Activated CD8-positive, alpha-beta T cell treated with anti-CD3 and anti-CD28 coated beads, Interleukin-2, amount 10 ng/mL, durations not matched to agents 7 days and 5 days (primary cell): ENCODE measurements around the gene RRP7A. TPM values are rescaled to one million over a fixed set of nuclear protein-coding genes. Genes with fewer than 3 reads are reported as not detected.
"Not testable (repeated sequence)": the region's sequence is repeated elsewhere in the genome, so short reads cannot be mapped to it uniquely, and the experiment has no call there.

Experiments
- ATAC-seq: fragments of 150-1000 bp; cut with Tn5 transposase; one replicate; pipeline ENCODE4 v1.10.0; 2021; ENCODE audit warnings: moderate library complexity
- CTCF ChIA-PET: fragments of 350-600 bp; sonication (Branson Sonifier 250); formaldehyde crosslinking; loops from one replicate; lab custom pipeline; 2021; ENCODE audit warnings: antibody characterized with exemption; lab: Charles Lee
- POLR2A ChIA-PET: fragments of 350-600 bp; sonication (Branson Sonifier 250); formaldehyde crosslinking; loops from one replicate; lab custom pipeline; 2021; ENCODE audit warnings: antibody characterized with exemption; lab: Charles Lee
- DNase-seq: peaks from one replicate; pipeline ENCODE4 v3.0.0-alpha.2; 2020
- H3K27ac Mint-ChIP-seq: one replicate; pipeline ENCODE4 v1.8.0; 2021; ENCODE audit warnings: mild to moderate bottlenecking, mixed read lengths
- H3K27me3 Mint-ChIP-seq: one replicate; pipeline ENCODE4 v1.8.0; 2021; ENCODE audit warnings: low read depth, mixed read lengths
- H3K36me3 Mint-ChIP-seq: one replicate; pipeline ENCODE4 v1.8.0; 2021; ENCODE audit warnings: low read depth, mixed read lengths
- H3K4me1 Mint-ChIP-seq: one replicate; pipeline ENCODE4 v1.8.0; 2021; ENCODE audit warnings: low read depth, mixed read lengths
- H3K4me3 Mint-ChIP-seq: one replicate; pipeline ENCODE4 v1.8.0; 2021; ENCODE audit warnings: mild to moderate bottlenecking, mixed read lengths
- H3K9me3 Mint-ChIP-seq: one replicate; pipeline ENCODE4 v1.8.0; 2022; ENCODE audit warnings: mixed read lengths; ENCODE audit not compliant: insufficient read depth
- total RNA-seq, 2 experiments: library from RNA; stranded (reverse); gene quantifications; one replicate each; pipeline ENCODE4 v1.2.3, GENCODE V29; 2021

RRP7A gene
- total RNA-seq, 2 experiments from 2014 or later = 85.9 to 90.1 TPM

GRCh38 chr22:42512273-42512990 lies 7.2 kb downstream of the RRP7A start:
- H3K27me3 Mint-ChIP-seq, DNase-seq, POLR2A ChIA-PET, H3K4me1 Mint-ChIP-seq, ATAC-seq, CTCF ChIA-PET, H3K9me3 Mint-ChIP-seq, H3K4me3 Mint-ChIP-seq, H3K27ac Mint-ChIP-seq: not testable (repeated sequence)
- peaks cover 13% of the 10 kb centered on the region for H3K36me3 Mint-ChIP-seq

- H3K27ac Mint-ChIP-seq = no peak overlapping the region
- H3K4me3 Mint-ChIP-seq = no peak overlapping the region
- POLR2A ChIA-PET = no interaction called here
These were observed 8.2 kb downstream of the RRP7A start for GRCh38 chr22:42511401-42511891.

GRCh38 chr22:42509548-42509947 lies 10.0 kb downstream of the RRP7A start:
- DNase-seq = no peak
- Mint-ChIP-seq H3K27ac (no peak overlapping the region), H3K36me3 (peaks cover 6% of the 10 kb centered on the region), H3K4me3 (no peak overlapping the region), H3K27me3 (no peaks in the 10 kb centered on the region), H3K4me1 (no peaks in the 10 kb centered on the region), H3K9me3 (no peaks in the 10 kb centered on the region)
- ChIA-PET CTCF (no interaction called here), POLR2A (no interaction called here)
- no peak for ATAC-seq

More at GRCh38 chr22:42511401-42511891, 8.2 kb downstream of the RRP7A start:
- ATAC-seq = no peak
- no peak for DNase-seq
- CTCF ChIA-PET = no interaction called here
- Mint-ChIP-seq H3K4me1 (peaks cover 2% of the 10 kb centered on the region), H3K36me3 (peaks cover 13% of the 10 kb centered on the region), H3K9me3 (no peaks in the 10 kb centered on the region), H3K27me3 (no peaks in the 10 kb centered on the region)

GRCh38 chr22:42508975-42509364 lies 10.6 kb downstream of the RRP7A start:
- H3K4me3 Mint-ChIP-seq, H3K27ac Mint-ChIP-seq: not testable (repeated sequence)

GRCh38 chr22:42508327-42508974 lies 11.1 kb downstream of the RRP7A start:
- H3K9me3 Mint-ChIP-seq, H3K4me3 Mint-ChIP-seq, H3K27me3 Mint-ChIP-seq, CTCF ChIA-PET, H3K27ac Mint-ChIP-seq, H3K36me3 Mint-ChIP-seq, H3K4me1 Mint-ChIP-seq, ATAC-seq, DNase-seq: not testable (repeated sequence)
- POLR2A ChIA-PET = interaction anchor here (0.6 kb wide), 1 partner anchor 9 kb away, joined by 4 read pairs; no protein-coding TSS in a partner anchor

More at GRCh38 chr22:42508975-42509364, 10.6 kb downstream of the RRP7A start:
- POLR2A ChIA-PET, H3K27me3 Mint-ChIP-seq, DNase-seq, H3K36me3 Mint-ChIP-seq, CTCF ChIA-PET, ATAC-seq, H3K4me1 Mint-ChIP-seq, H3K9me3 Mint-ChIP-seq: not testable (repeated sequence)

- Mint-ChIP-seq H3K27ac (no peak overlapping the region), H3K9me3 (no peaks in the 10 kb centered on the region), H3K27me3 (peaks cover 4% of the 10 kb centered on the region), H3K4me3 (peak overlapping the region; percentile 28), H3K4me1 (peaks cover 19% of the 10 kb centered on the region), H3K36me3 (no peaks in the 10 kb centered on the region)
- ChIA-PET POLR2A (no interaction called here), CTCF (no interaction called here)
- ATAC-seq = no peak
- DNase-seq = no peak
These were observed 18.8 kb downstream of the RRP7A start for GRCh38 chr22:42500836-42501179.

- DNase-seq = peak; percentile 87
- Mint-ChIP-seq H3K27ac (peak overlapping the region; percentile 46), H3K36me3 (no peaks in the 10 kb centered on the region), H3K27me3 (peaks cover 4% of the 10 kb centered on the region), H3K9me3 (no peaks in the 10 kb centered on the region), H3K4me3 (peak overlapping the region; percentile 60), H3K4me1 (peaks cover 19% of the 10 kb centered on the region)
- ChIA-PET CTCF (no interaction called here), POLR2A (no interaction called here)
- ATAC-seq = peak; percentile 93
These were observed 19.3 kb downstream of the RRP7A start for GRCh38 chr22:42500161-42500835.

GRCh38 chr22:42499773-42500160 lies 19.8 kb downstream of the RRP7A start:
- ATAC-seq, H3K27ac Mint-ChIP-seq, H3K36me3 Mint-ChIP-seq, POLR2A ChIA-PET, DNase-seq, H3K9me3 Mint-ChIP-seq, H3K27me3 Mint-ChIP-seq: not testable (repeated sequence)
- CTCF ChIA-PET = interaction anchor here (1.0 kb wide), 1 partner anchor 55 kb away, joined by 3 read pairs; no protein-coding TSS in a partner anchor
- Mint-ChIP-seq H3K4me1 (peaks cover 19% of the 10 kb centered on the region), H3K4me3 (peak overlapping the region; percentile 46)

- DNase-seq, POLR2A ChIA-PET, H3K27ac Mint-ChIP-seq, H3K27me3 Mint-ChIP-seq, H3K9me3 Mint-ChIP-seq, H3K4me3 Mint-ChIP-seq, H3K36me3 Mint-ChIP-seq, CTCF ChIA-PET, ATAC-seq: not testable (repeated sequence)
- peaks cover 19% of the 10 kb centered on the region for H3K4me1 Mint-ChIP-seq
These were observed 24.0 kb downstream of the RRP7A start for GRCh38 chr22:42495533-42496141.

- no peak for ATAC-seq
- POLR2A ChIA-PET = no interaction called here
- Mint-ChIP-seq H3K27me3 (peaks cover 7% of the 10 kb centered on the region), H3K4me1 (peaks cover 3% of the 10 kb centered on the region), H3K9me3 (no peaks in the 10 kb centered on the region), H3K36me3 (no peaks in the 10 kb centered on the region), H3K27ac (no peak overlapping the region), H3K4me3 (no peak overlapping the region)
- no peak for DNase-seq
- CTCF ChIA-PET = no interaction called here
These were observed 26.2 kb downstream of the RRP7A start for GRCh38 chr22:42493393-42493792.

GRCh38 chr22:42492323-42492690 lies 27.3 kb downstream of the RRP7A start:
- CTCF ChIA-PET = interaction anchor here (0.6 kb wide), 1 partner anchor 637 kb away, joined by 3 read pairs; no protein-coding TSS in a partner anchor
- Mint-ChIP-seq H3K27me3 (peaks cover 8% of the 10 kb centered on the region), H3K27ac (no peak overlapping the region), H3K4me3 (no peak overlapping the region), H3K4me1 (no peaks in the 10 kb centered on the region), H3K36me3 (no peaks in the 10 kb centered on the region), H3K9me3 (no peaks in the 10 kb centered on the region)
- DNase-seq (no peak), ATAC-seq (no peak)
- POLR2A ChIA-PET = no interaction called here
